Colonic mucosa (tissue), 4 donors: Measurements from ENCODE around the gene TMEM126A. TPM values are rescaled to one million over a fixed set of nuclear protein-coding genes. Genes with fewer than 3 reads are reported as not detected.
"Not testable (repeated sequence)": the region's sequence is repeated elsewhere in the genome, so short reads cannot be mapped to it uniquely, and the experiment has no call there.

ENCODE experiments used
- DNase-seq: peaks from one replicate; pipeline ENCODE4 v3.0.0-alpha.2; 2020
- H3K27ac ChIP-seq: fragments of 200-600 bp; one replicate; pipeline ENCODE4 v1.8.0; 2021
- H3K27me3 ChIP-seq: fragments of 200-600 bp; one replicate; pipeline ENCODE4 v1.8.0; 2021
- H3K36me3 ChIP-seq: fragments of 200-600 bp; one replicate; pipeline ENCODE4 v1.8.0; 2021
- H3K4me1 ChIP-seq: fragments of 200-600 bp; one replicate; pipeline ENCODE4 v1.8.0; 2021; ENCODE audit warnings: mild to moderate bottlenecking
- H3K4me3 ChIP-seq: fragments of 200-600 bp; one replicate; pipeline ENCODE4 v1.8.0; 2021
- H3K9ac ChIP-seq, 2 donors: one replicate each; pipeline ENCODE4 v1.7.0; 2013; ENCODE audit warnings: control low read depth in 2 of 2, low read depth in 2 of 2, low read length in 2 of 2
- H3K9me3 ChIP-seq: fragments of 200-600 bp; one replicate; pipeline ENCODE4 v1.8.0; 2021
- intact Hi-C: fragments of 100-400 bp; cut with DNase I; formaldehyde crosslinking; loops from one replicate; pipeline ENCODE4 v1.14.1; 2022
- total RNA-seq, 2 donors: library from RNA; stranded (reverse); fragmentation: NEBNext Ultra II Directional in 1 of 2; extraction: Animal tissue kit (Norgen Biotek cat#: 25700) in 1 of 2; gene quantifications; one replicate each; pipeline ENCODE4 v1.2.1, GENCODE V29; 2021
- TF ChIP-seq, protein P1 (sequence below): fragments of 200-600 bp; IDR thresholded peaks from one replicate; pipeline ENCODE4 v1.8.0; 2022; ENCODE audit warnings: antibody characterized with exemption, mild to moderate bottlenecking
- donor health status: healthy.
- donor health status: DM: no; HTN: no; CAD: no.
- donor health status: DM: no; HTN: no; CAD: no.

TMEM126A gene
- total RNA-seq, 2 donors from 2014 or later: 22.0 to 36.4 TPM

GRCh38 chr11:85668157-85668556 is 20.4 kb downstream of the TMEM126A start:
- Histone ChIP-seq H3K9ac (no peak overlapping the region), H3K27ac (no peak overlapping the region), H3K27me3 (no peaks in the 10 kb centered on the region), H3K9me3 (no peaks in the 10 kb centered on the region), H3K4me1 (no peaks in the 10 kb centered on the region), H3K36me3 (no peaks in the 10 kb centered on the region), H3K4me3 (no peak overlapping the region)
- intact Hi-C loops: no loop called here
- no peak for DNase-seq
- TF ChIP-seq, protein P1, sequence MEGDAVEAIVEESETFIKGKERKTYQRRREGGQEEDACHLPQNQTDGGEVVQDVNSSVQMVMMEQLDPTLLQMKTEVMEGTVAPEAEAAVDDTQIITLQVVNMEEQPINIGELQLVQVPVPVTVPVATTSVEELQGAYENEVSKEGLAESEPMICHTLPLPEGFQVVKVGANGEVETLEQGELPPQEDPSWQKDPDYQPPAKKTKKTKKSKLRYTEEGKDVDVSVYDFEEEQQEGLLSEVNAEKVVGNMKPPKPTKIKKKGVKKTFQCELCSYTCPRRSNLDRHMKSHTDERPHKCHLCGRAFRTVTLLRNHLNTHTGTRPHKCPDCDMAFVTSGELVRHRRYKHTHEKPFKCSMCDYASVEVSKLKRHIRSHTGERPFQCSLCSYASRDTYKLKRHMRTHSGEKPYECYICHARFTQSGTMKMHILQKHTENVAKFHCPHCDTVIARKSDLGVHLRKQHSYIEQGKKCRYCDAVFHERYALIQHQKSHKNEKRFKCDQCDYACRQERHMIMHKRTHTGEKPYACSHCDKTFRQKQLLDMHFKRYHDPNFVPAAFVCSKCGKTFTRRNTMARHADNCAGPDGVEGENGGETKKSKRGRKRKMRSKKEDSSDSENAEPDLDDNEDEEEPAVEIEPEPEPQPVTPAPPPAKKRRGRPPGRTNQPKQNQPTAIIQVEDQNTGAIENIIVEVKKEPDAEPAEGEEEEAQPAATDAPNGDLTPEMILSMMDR: no peak

GRCh38 chr11:85670949-85671663 is 23.3 kb downstream of the TMEM126A start:
- H3K27me3 ChIP-seq, H3K27ac ChIP-seq, DNase-seq, H3K9me3 ChIP-seq, H3K9ac ChIP-seq, H3K4me1 ChIP-seq, H3K36me3 ChIP-seq, H3K4me3 ChIP-seq, intact Hi-C loops: not testable (repeated sequence)

DNA sequence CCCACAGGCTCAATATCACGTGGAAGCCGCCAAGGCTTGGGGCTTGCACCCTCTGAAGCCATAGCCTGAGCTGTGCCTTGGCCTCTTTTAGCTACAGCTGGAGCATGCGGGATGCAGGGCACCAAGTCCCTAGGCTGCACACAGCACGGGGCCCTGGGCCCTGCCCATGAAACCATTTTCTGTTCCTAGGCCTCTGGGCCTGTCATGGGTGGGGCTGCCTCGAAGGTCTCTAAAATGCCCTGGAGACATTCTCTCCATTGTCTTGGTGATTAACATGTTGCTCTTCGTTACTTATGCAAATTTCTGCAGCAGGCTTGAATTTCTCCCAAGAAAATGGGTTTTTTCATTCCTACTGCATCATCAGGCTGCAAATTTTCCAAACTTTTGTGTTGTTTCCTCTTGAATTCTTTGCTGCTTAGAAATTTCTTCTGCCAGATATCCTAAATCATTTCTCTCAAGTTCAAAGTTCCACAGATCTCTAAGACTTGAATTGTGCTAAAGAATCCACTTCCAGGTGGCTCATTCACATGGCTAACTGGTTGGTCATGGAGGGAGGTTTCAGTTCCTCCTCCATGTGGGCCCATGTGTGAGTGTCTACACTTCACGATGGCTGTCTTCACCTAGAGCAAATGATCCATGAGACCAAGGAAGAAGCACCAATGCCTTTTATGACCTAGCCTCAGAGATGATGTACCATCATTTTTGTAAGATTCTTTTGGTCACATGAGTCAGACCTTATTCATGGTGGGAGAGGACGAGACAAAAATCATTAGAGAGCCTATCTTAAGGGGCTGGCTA is 24.5 kb downstream of the TMEM126A start:
- H3K27me3 ChIP-seq: no peaks in the 10 kb centered on the region
- intact Hi-C loops: no loop called here
- no peaks in the 10 kb centered on the region for H3K4me1 ChIP-seq
- H3K4me3 ChIP-seq: no peak overlapping the region
- no peak overlapping the region for H3K9ac ChIP-seq
- H3K9me3 ChIP-seq: no peaks in the 10 kb centered on the region
- TF ChIP-seq, protein P1: no peak
- no peak for DNase-seq
- H3K36me3 ChIP-seq: no peaks in the 10 kb centered on the region
- H3K27ac ChIP-seq: no peak overlapping the region

DNA sequence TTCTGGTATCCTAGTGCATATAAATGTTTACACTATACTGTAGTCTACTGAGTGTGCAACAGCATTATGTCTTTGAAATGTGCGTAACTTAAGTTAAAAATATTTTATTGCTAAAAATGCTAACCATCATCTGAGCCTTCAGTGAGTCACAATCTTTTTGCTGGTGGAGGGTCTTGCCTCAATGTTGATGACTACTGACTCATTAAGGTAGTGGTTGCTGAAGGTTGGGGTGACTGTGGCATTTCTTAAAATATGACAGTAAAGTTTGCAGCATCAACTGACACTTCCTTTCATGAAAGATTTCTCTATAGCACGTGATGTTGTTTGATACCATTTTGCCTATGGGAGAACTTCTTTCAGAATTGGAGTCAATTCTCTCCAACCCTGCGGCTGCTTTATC is 25.6 kb downstream of the TMEM126A start:
- DNase-seq: no peak
- TF ChIP-seq, protein P1: no peak
- intact Hi-C loops: no loop called here
- no peak overlapping the region for H3K27ac ChIP-seq
- no peaks in the 10 kb centered on the region for H3K27me3 ChIP-seq
- no peaks in the 10 kb centered on the region for H3K36me3 ChIP-seq
- H3K4me3 ChIP-seq: no peak overlapping the region
- H3K9me3 ChIP-seq: no peaks in the 10 kb centered on the region
- H3K4me1 ChIP-seq: no peaks in the 10 kb centered on the region
- H3K9ac ChIP-seq: no peak overlapping the region

DNA sequence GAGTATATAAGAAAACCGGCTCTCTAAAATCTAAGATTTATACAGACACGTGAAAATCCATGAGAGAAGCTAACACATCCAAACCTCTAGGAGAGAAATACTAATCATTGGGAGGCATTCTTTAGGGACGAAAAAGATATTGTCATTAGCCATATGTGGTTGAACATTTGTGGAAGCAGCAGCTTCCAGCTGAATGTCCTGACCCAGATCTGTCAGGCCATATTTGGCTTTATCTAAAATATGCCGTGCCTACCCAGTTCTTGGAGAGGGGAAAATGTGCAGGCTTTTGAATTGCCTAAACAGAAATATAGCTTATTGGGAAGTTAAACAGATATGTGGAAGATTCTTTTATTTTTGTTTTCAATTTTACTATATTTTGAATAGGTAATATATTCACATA is 31.8 kb downstream of the TMEM126A start:
- H3K36me3 ChIP-seq: no peaks in the 10 kb centered on the region
- no peak overlapping the region for H3K9ac ChIP-seq
- intact Hi-C loops: no loop called here
- H3K27ac ChIP-seq: no peak overlapping the region
- no peaks in the 10 kb centered on the region for H3K27me3 ChIP-seq
- no peak for DNase-seq
- H3K4me1 ChIP-seq: no peaks in the 10 kb centered on the region
- H3K9me3 ChIP-seq: no peaks in the 10 kb centered on the region
- TF ChIP-seq, protein P1: no peak
- no peak overlapping the region for H3K4me3 ChIP-seq

- Histone ChIP-seq H3K27ac (no peak overlapping the region), H3K27me3 (no peaks in the 10 kb centered on the region), H3K36me3 (no peaks in the 10 kb centered on the region), H3K9me3 (no peaks in the 10 kb centered on the region), H3K9ac (no peak overlapping the region), H3K4me1 (no peaks in the 10 kb centered on the region), H3K4me3 (no peak overlapping the region)
- no peak for DNase-seq
- TF ChIP-seq, protein P1: no peak
- intact Hi-C loops: no loop called here
Measured at GRCh38 chr11:85680897-85681296, 33.1 kb downstream of the TMEM126A start.
